Hepatocyte (in vitro differentiated cells): ENCODE measurements around the gene CDC14B.

ENCODE experiments used
- CTCF ChIP-seq: fragments of 200-600 bp; sonication (generic); IDR thresholded peaks from 2 replicates; pipeline ENCODE4 v1.5.1; 2016; ENCODE audit warnings: antibody characterized with exemption, mild to moderate bottlenecking; ENCODE audit not compliant: poor library complexity
- EZH2 ChIP-seq: fragments of 200-600 bp; sonication (generic); IDR thresholded peaks from 2 replicates; pipeline ENCODE4 v1.6.1; 2016; ENCODE audit warnings: antibody characterized with exemption, mild to moderate bottlenecking, borderline replicate concordance
- EZH2phosphoT487 ChIP-seq: fragments of 200-600 bp; sonication (generic); IDR thresholded peaks from one replicate; pipeline ENCODE4 v1.6.1; 2018; ENCODE audit warnings: antibody characterized with exemption, mild to moderate bottlenecking, low read depth, moderate library complexity; ENCODE audit not compliant: unreplicated experiment, severe bottlenecking

GRCh38 chr9:96611302-96611701 is 8.3 kb downstream of the CDC14B start:
- TF ChIP-seq CTCF (no peak), EZH2 (no peak), EZH2phosphoT487 (no peak)
